Mucosa of descending colon (tissue), 3 donors: Measurements from ENCODE around the gene ARSA. TPM values are rescaled to one million over a fixed set of nuclear protein-coding genes. Genes with fewer than 3 reads are reported as not detected.
A peak's percentile ranks its signal among the peaks of the same experiment; 100 is the strongest.

Experiments used
- ATAC-seq: fragments of 200-7000 bp; cut with Tn5 transposase; one replicate; pipeline ENCODE4 v1.9.1; 2020; ENCODE audit warnings: mild to moderate bottlenecking, moderate library complexity
- DNase-seq, 3 donors: peaks; one replicate each; pipeline ENCODE4 v3.0.0-alpha.2; 2020
- H3K36me3 ChIP-seq: fragments of 200-600 bp; one replicate; pipeline ENCODE4 v1.8.0; 2021; ENCODE audit warnings: low read depth, mild to moderate bottlenecking
- H3K4me1 ChIP-seq: fragments of 200-600 bp; one replicate; pipeline ENCODE4 v1.8.0; 2021; ENCODE audit warnings: low read depth, mild to moderate bottlenecking
- H3K4me3 ChIP-seq: fragments of 200-600 bp; one replicate; pipeline ENCODE4 v1.8.0; 2021; ENCODE audit warnings: mild to moderate bottlenecking
- H3K9me3 ChIP-seq: fragments of 200-600 bp; one replicate; pipeline ENCODE4 v1.8.0; 2021; ENCODE audit warnings: mild to moderate bottlenecking
- CTCF ChIP-seq: fragments of 200-600 bp; IDR thresholded peaks from one replicate; pipeline ENCODE4 v1.8.0; 2022; ENCODE audit warnings: antibody characterized with exemption, mild to moderate bottlenecking
- intact Hi-C, 2 donors: fragments of 100-400 bp; cut with DNase I in 1 of 2; cut with micrococcal nuclease in 1 of 2; formaldehyde crosslinking; loops; one replicate each; pipeline versions ENCODE4 v1.11.0 to v1.11.1; 2022; cut with DNase I, micrococcal nuclease
- total RNA-seq, 3 donors: library from RNA; stranded (reverse); fragmentation: NEBNext Ultra II Directional in 2 of 3; extraction: Animal tissue kit (Norgen Biotek cat#: 25700) in 2 of 3; gene quantifications; one replicate each; pipeline versions ENCODE4 v1.2.1 to v1.2.4, GENCODE V29; 2021 to 2023
- donor health status: DM: no; HTN: no; CAD: no; lungs with moderate emphysema.
- donor health status: DM: no; HTN: no; CAD: no.
- donor health status: DM: no; HTN: yes; CAD: no.

The ARSA gene
- total RNA-seq, 3 donors from 2014 or later = 64.6 to 87.9 (median 82.2) TPM

- no peaks in the 10 kb centered on the region for H3K9me3 ChIP-seq
- peaks cover 3% of the 10 kb centered on the region for H3K4me1 ChIP-seq
- intact Hi-C loops = no loop called here
- H3K36me3 ChIP-seq = no peaks in the 10 kb centered on the region
- DNase-seq (no peak), ATAC-seq (no peak)
- TF ChIP-seq CTCF = no peak
- H3K4me3 ChIP-seq = no peak overlapping the region
These were observed 50.3 kb downstream of the ARSA start for GRCh38 chr22:50577697-50577986.

GRCh38 chr22:50576806-50577696 is 50.9 kb downstream of the ARSA start:
- ATAC-seq (no peak), DNase-seq (no peak)
- Histone ChIP-seq H3K4me1 (peaks cover 3% of the 10 kb centered on the region), H3K36me3 (no peaks in the 10 kb centered on the region), H3K4me3 (no peak overlapping the region), H3K9me3 (no peaks in the 10 kb centered on the region)
- intact Hi-C loops = no loop called here
- TF ChIP-seq CTCF = no peak

- DNase-seq = peak in 1 of 3 donors; percentile 55
- Histone ChIP-seq H3K36me3 (no peaks in the 10 kb centered on the region), H3K4me3 (no peak overlapping the region), H3K9me3 (no peaks in the 10 kb centered on the region), H3K4me1 (peaks cover 3% of the 10 kb centered on the region)
- peak; percentile 41 for ATAC-seq
- no peak for TF ChIP-seq CTCF
- intact Hi-C loops = no loop called here
These were observed 51.9 kb downstream of the ARSA start for GRCh38 chr22:50576070-50576469.

- no peak overlapping the region for H3K4me3 ChIP-seq
- ATAC-seq (no peak), DNase-seq (no peak)
- peaks cover 3% of the 10 kb centered on the region for H3K4me1 ChIP-seq
- intact Hi-C loops = no loop called here
- TF ChIP-seq CTCF = no peak
- H3K36me3 ChIP-seq = no peaks in the 10 kb centered on the region
- no peaks in the 10 kb centered on the region for H3K9me3 ChIP-seq
These were observed 52.5 kb downstream of the ARSA start for GRCh38 chr22:50575426-50575941.

Other genes with a start within 250 kb of the ARSA start
- gene SBF1, start 153.1 kb downstream of the ARSA start, total RNA-seq = 10 to 100 TPM; 76.1 to 91.9 (median 84.3) TPM
- gene ADM2, start 146.6 kb downstream of the ARSA start, total RNA-seq = 1 to 10 TPM in 2 of 3 donors, under 1 TPM in 1; 0.95 to 3.9 (median 1.4) TPM
- not detected for gene MIOX, start 141.3 kb downstream of the ARSA start, total RNA-seq
- 10 to 100 TPM; 57.8 to 66.4 (median 60.7) TPM for gene LMF2, start 120.5 kb downstream of the ARSA start, total RNA-seq
- gene NCAPH2, start 119.9 kb downstream of the ARSA start, total RNA-seq = 10 to 100 TPM; 32.1 to 41.2 (median 34.0) TPM
- 10 to 100 TPM in 1 of 3 donors, 1 to 10 TPM in 1, not detected in 1; 5.4 to 14.6 TPM for gene SCO2, start 102.6 kb downstream of the ARSA start, total RNA-seq
- 10 to 100 TPM; 27.7 to 88.7 (median 34.8) TPM for gene TYMP, start 98.1 kb downstream of the ARSA start, total RNA-seq
- 1 to 10 TPM in 1 of 3 donors, under 1 TPM in 1, not detected in 1; 0.55 to 1.7 TPM for gene KLHDC7B, start 82.3 kb downstream of the ARSA start, total RNA-seq
- gene SYCE3, start 65.2 kb downstream of the ARSA start, total RNA-seq = not detected
- 10 to 100 TPM; 24.5 to 51.6 (median 29.9) TPM for gene CPT1B, start 49.7 kb downstream of the ARSA start, total RNA-seq
- 10 to 100 TPM; 79.9 to 95.0 (median 80.9) TPM for gene CHKB, start 45.3 kb downstream of the ARSA start, total RNA-seq
- gene MAPK8IP2, start 27.4 kb downstream of the ARSA start, total RNA-seq = 1 to 10 TPM in 1 of 3 donors, under 1 TPM in 2; 0.63 to 4.2 (median 0.64) TPM
- gene SHANK3, start 44.7 kb upstream of the ARSA start, total RNA-seq = 10 to 100 TPM in 1 of 3 donors, 1 to 10 TPM in 2; 3.9 to 14.2 (median 7.1) TPM
- gene ACR, start 110.1 kb upstream of the ARSA start, total RNA-seq = 1 to 10 TPM in 1 of 3 donors, under 1 TPM in 2; 0.41 to 1.4 (median 0.43) TPM
- gene RABL2B, start 155.5 kb upstream of the ARSA start, total RNA-seq = 10 to 100 TPM; 24.8 to 39.5 (median 38.4) TPM